ENCODE measurements around the gene ATP9B. TPM values are rescaled to one million over a fixed set of nuclear protein-coding genes. Genes with fewer than 3 reads are reported as not detected.

Gene ATP9B, protein sequence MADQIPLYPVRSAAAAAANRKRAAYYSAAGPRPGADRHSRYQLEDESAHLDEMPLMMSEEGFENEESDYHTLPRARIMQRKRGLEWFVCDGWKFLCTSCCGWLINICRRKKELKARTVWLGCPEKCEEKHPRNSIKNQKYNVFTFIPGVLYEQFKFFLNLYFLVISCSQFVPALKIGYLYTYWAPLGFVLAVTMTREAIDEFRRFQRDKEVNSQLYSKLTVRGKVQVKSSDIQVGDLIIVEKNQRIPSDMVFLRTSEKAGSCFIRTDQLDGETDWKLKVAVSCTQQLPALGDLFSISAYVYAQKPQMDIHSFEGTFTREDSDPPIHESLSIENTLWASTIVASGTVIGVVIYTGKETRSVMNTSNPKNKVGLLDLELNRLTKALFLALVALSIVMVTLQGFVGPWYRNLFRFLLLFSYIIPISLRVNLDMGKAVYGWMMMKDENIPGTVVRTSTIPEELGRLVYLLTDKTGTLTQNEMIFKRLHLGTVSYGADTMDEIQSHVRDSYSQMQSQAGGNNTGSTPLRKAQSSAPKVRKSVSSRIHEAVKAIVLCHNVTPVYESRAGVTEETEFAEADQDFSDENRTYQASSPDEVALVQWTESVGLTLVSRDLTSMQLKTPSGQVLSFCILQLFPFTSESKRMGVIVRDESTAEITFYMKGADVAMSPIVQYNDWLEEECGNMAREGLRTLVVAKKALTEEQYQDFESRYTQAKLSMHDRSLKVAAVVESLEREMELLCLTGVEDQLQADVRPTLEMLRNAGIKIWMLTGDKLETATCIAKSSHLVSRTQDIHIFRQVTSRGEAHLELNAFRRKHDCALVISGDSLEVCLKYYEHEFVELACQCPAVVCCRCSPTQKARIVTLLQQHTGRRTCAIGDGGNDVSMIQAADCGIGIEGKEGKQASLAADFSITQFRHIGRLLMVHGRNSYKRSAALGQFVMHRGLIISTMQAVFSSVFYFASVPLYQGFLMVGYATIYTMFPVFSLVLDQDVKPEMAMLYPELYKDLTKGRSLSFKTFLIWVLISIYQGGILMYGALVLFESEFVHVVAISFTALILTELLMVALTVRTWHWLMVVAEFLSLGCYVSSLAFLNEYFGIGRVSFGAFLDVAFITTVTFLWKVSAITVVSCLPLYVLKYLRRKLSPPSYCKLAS
- 17.8 and 31.5 TPM in 2 replicates for total RNA-seq

DNA sequence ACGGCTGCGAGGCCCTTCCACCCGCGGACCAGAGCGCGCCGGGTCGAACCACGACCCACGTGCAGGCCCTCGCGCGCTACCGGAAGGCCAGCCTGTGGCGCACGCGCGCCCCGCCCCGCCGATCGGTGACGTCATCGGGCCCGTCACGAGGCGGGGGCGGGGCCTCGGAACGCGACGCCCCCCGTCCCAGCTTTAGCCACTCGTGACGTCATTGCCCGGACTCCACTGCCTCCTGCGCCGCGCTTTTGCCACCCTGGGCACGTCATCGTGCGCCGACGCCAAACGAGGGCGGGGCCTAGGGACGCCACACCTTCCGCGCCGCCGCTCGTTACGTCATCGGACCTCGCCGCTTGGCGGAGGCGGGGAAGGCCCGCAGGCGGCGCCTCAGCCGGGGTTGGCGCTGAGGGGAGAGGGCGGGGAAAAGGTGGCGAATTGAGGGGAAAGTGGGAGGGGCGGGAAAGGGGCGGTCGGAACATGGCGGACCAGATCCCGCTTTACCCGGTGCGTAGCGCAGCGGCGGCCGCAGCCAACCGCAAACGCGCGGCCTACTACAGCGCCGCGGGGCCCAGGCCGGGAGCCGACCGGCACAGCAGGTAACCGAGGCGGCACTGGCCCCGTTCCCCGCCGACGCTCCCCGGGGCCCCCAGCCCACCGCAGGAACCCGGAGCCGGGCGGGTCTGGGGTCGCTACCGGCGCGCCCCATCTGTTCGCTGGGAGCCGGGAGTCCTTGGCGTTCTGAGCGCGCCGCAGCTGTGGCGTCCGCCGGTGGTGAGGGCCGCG, at the start of gene ATP9B:
Gene ATP9B, plus strand, starts transcription at position 458 of the 780 bp plus-strand sequence. Its CDS starts 17 bp downstream, at position 475.

DNA sequence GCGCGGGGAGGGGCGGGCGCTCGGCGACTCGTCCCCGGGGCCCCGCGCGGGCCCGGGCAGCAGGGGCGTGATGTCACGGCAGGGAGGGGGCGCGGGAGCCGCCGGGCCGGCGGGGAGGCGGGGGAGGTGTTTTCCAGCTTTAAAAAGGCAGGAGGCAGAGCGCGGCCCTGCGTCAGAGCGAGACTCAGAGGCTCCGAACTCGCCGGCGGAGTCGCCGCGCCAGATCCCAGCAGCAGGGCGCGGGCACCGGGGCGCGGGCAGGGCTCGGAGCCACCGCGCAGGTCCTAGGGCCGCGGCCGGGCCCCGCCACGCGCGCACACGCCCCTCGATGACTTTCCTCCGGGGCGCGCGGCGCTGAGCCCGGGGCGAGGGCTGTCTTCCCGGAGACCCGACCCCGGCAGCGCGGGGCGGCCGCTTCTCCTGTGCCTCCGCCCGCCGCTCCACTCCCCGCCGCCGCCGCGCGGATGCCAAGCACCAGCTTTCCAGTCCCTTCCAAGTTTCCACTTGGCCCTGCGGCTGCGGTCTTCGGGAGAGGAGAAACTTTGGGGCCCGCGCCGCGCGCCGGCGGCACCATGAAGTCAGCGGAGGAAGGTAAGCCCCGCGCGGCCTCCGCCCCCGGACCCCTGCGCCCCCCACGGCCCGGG, 326.7 kb downstream of the ATP9B start, which contains the start of gene NFATC1:
Gene NFATC1, plus strand, starts transcription at position 170 of the 644 bp plus-strand sequence. Its CDS starts 295 bp downstream, at position 465.

Other genes starting within 250 kb of the ATP9B start
- gene SALL3, start 89.6 kb upstream of the ATP9B start, total RNA-seq, result not detected in 2 replicates